Endodermal cell (in vitro differentiated cells): ENCODE measurements around the gene AMPD3. TPM values are rescaled to one million over a fixed set of nuclear protein-coding genes. Genes with fewer than 3 reads are reported as not detected.

Experiments used
- DNase-seq: peaks from one replicate; pipeline ENCODE4 v3.0.0-alpha.2; 2017
- H3K27ac ChIP-seq: 2 replicates; pipeline ENCODE4 v1.5.1; 2013; ENCODE audit warnings: mild to moderate bottlenecking, low read depth, low read length, moderate library complexity
- H3K27me3 ChIP-seq: 2 replicates; pipeline ENCODE4 v1.6.1; 2013; ENCODE audit warnings: mild to moderate bottlenecking, low read length, moderate library complexity; ENCODE audit not compliant: insufficient read depth, control insufficient read depth, poor library complexity, severe bottlenecking
- H3K36me3 ChIP-seq: 2 replicates; pipeline ENCODE4 v1.7.0; 2013; ENCODE audit warnings: mild to moderate bottlenecking, low read length, moderate library complexity; ENCODE audit not compliant: control insufficient read depth, insufficient read depth
- H3K4me1 ChIP-seq: one replicate; pipeline ENCODE4 v1.7.0; 2013; ENCODE audit warnings: low read length; ENCODE audit not compliant: control insufficient read depth, insufficient read depth
- H3K4me3 ChIP-seq: 2 replicates; pipeline ENCODE4 v1.5.1; 2013; ENCODE audit warnings: mild to moderate bottlenecking, low read length, moderate library complexity
- H3K9ac ChIP-seq: 2 replicates; pipeline ENCODE4 v1.6.1; 2013; ENCODE audit warnings: mild to moderate bottlenecking, low read length, moderate library complexity; ENCODE audit not compliant: poor library complexity, severe bottlenecking; ENCODE audit errors: extremely low read depth
- H3K9me3 ChIP-seq: 2 replicates; pipeline ENCODE4 v1.6.1; 2013; ENCODE audit warnings: mild to moderate bottlenecking, low read length, moderate library complexity; ENCODE audit not compliant: control insufficient read depth
- H3K27ac Mint-ChIP-seq: 2 replicates; pipeline ENCODE4 v1.8.0; 2020; ENCODE audit warnings: mixed read lengths
- H3K27me3 Mint-ChIP-seq: 2 replicates; pipeline ENCODE4 v1.8.0; 2021; ENCODE audit warnings: mild to moderate bottlenecking, mixed read lengths; ENCODE audit not compliant: insufficient read depth
- H3K36me3 Mint-ChIP-seq: 2 replicates; pipeline ENCODE4 v1.8.0; 2020; ENCODE audit warnings: low read depth, mixed read lengths
- H3K4me1 Mint-ChIP-seq: 2 replicates; pipeline ENCODE4 v1.8.0; 2020; ENCODE audit warnings: mixed read lengths
- H3K4me3 Mint-ChIP-seq: 2 replicates; pipeline ENCODE4 v1.8.0; 2020; ENCODE audit warnings: mild to moderate bottlenecking, moderate library complexity, mixed read lengths
- H3K9me3 Mint-ChIP-seq: 2 replicates; pipeline ENCODE4 v1.8.0; 2020; ENCODE audit warnings: mild to moderate bottlenecking, mixed read lengths
- CTCF ChIP-seq: fragments of 200-600 bp; sonication (generic); conservative IDR thresholded peaks from 2 replicates; pipeline ENCODE4 v1.5.0; 2021; ENCODE audit warnings: antibody characterized with exemption, mild to moderate bottlenecking
- WGBS, 2 experiments: methylation state at CpG; one replicate each; pipeline versions ENCODE4 v1.1.5 to v1.1.7; 2013; ENCODE audit warnings: missing lambda C conversion rate in 2 of 2, mixed read lengths in 1 of 2; ENCODE audit not compliant: insufficient coverage in 1 of 2, insufficient read length in 1 of 2; 5-methylcytosine and 5-hydroxymethylcytosine counted together
- total RNA-seq, 2 donors: library from RNA; stranded (reverse); fragmentation: NEBNext Ultra II Directional in 1 of 2; extraction: Animal tissue kit (Norgen Biotek cat#: 25700) in 1 of 2; gene quantifications; 2 replicates in 1 of 2; 3 replicates in 1 of 2; pipeline ENCODE4 v1.2.1, GENCODE V29; 2021

AMPD3 gene
- total RNA-seq, 2 donors from 2014 or later, result 7.1 to 7.9 TPM

GRCh38 chr11:10540546-10540914 is 85.5 kb downstream of the AMPD3 start:
- peak overlapping the region; percentile 90 for H3K27ac Mint-ChIP-seq
- peaks cover 4% of the 10 kb centered on the region for H3K9me3 Mint-ChIP-seq
- Histone ChIP-seq H3K4me1 (no peaks in the 10 kb centered on the region), H3K9me3 (peaks cover 4% of the 10 kb centered on the region), H3K9ac (peak overlapping the region; percentile 79), H3K36me3 (no peaks in the 10 kb centered on the region), H3K27ac (no peak overlapping the region), H3K4me3 (peak overlapping the region; percentile 84), H3K27me3 (no peaks in the 10 kb centered on the region)
- peaks cover 2% of the 10 kb centered on the region for H3K27me3 Mint-ChIP-seq
- no peak for TF ChIP-seq CTCF
- no peaks in the 10 kb centered on the region for H3K4me1 Mint-ChIP-seq
- no peak for DNase-seq
- peak overlapping the region; percentile 83 for H3K4me3 Mint-ChIP-seq
- 0% methylated on average over 8 to 25 of the region's 25 CpGs for WGBS, 2 experiments
- no peaks in the 10 kb centered on the region for H3K36me3 Mint-ChIP-seq

- Mint-ChIP-seq H3K4me3 (peak within 1 kb of the TSS; percentile 83), H3K4me1 (no peaks in the 10 kb centered on the region)
These were observed 86.0 kb downstream of the AMPD3 start, which contains the start of gene RNF141 for GRCh38 chr11:10540915-10541560. Gene RNF141, minus strand, starts transcription at chr11:10541187. Its CDS starts 7,029 bp downstream, at chr11:10534158.

GRCh38 chr11:10541561-10541930 is 86.5 kb downstream of the AMPD3 start:
- Mint-ChIP-seq H3K27me3 (peaks cover 2% of the 10 kb centered on the region), H3K4me3 (peak overlapping the region; percentile 83), H3K9me3 (peaks cover 4% of the 10 kb centered on the region), H3K36me3 (no peaks in the 10 kb centered on the region), H3K27ac (peak overlapping the region; percentile 91), H3K4me1 (no peaks in the 10 kb centered on the region)
- DNase-seq, result no peak
- no peak for TF ChIP-seq CTCF
- no peaks in the 10 kb centered on the region for H3K27me3 ChIP-seq
- peak overlapping the region; percentile 84 for H3K4me3 ChIP-seq
- no peak overlapping the region for H3K27ac ChIP-seq
- no peaks in the 10 kb centered on the region for H3K36me3 ChIP-seq
- peaks cover 4% of the 10 kb centered on the region for H3K9me3 ChIP-seq
- no peaks in the 10 kb centered on the region for H3K4me1 ChIP-seq
- no peak overlapping the region for H3K9ac ChIP-seq
- 75 to 78% methylated on average over 5 of the region's 5 CpGs for WGBS, 2 experiments

More at GRCh38 chr11:10540915-10541560, 86.0 kb downstream of the AMPD3 start, which contains the start of gene RNF141:
- peak within 1 kb of the TSS; percentile 79 for H3K9ac ChIP-seq
- WGBS, 2 experiments, result 0 to 1% methylated on average over 6 to 54 of the region's 54 CpGs
- no peaks in the 10 kb centered on the region for H3K36me3 ChIP-seq
- peaks cover 4% of the 10 kb centered on the region for H3K9me3 Mint-ChIP-seq
- H3K27ac Mint-ChIP-seq, result peak within 1 kb of the TSS; percentile 91
- peaks cover 2% of the 10 kb centered on the region for H3K27me3 Mint-ChIP-seq
- peak; percentile 89 for TF ChIP-seq CTCF
- peak within 1 kb of the TSS; percentile 84 for H3K4me3 ChIP-seq
- H3K9me3 ChIP-seq, result peaks cover 4% of the 10 kb centered on the region
- H3K27ac ChIP-seq, result no peak within 1 kb of the TSS
- DNase-seq, result peak; percentile 99
- no peaks in the 10 kb centered on the region for H3K36me3 Mint-ChIP-seq
- no peaks in the 10 kb centered on the region for H3K27me3 ChIP-seq
- H3K4me1 ChIP-seq, result no peaks in the 10 kb centered on the region
